H1 (cell line): ENCODE results near the gene TFAP2A. TPM values are rescaled to one million over a fixed set of nuclear protein-coding genes. Genes with fewer than 3 reads are reported as not detected.

Source experiments
- KDM1A ChIP-seq: fragments of 200-600, 300-600 bp; sonication (generic); IDR thresholded peaks from 2 replicates; pipeline ENCODE4 v1.7.1; 2016; ENCODE audit warnings: mild to moderate bottlenecking, low read length, borderline replicate concordance
- polyA plus RNA-seq, 7 experiments: library from polyadenylated mRNA; depleted of rRNA in 3 of 7; stranded (reverse) in 5 of 7; unstranded in 2 of 7; fragments of >200 nt in 5 of 7; fragments of 200-250 nt in 2 of 7; gene quantifications; 1 replicate in 5 of 7; 2 replicates in 1 of 7; 4 replicates in 1 of 7; pipeline versions ENCODE4 v1.2.1 to v1.2.3, GENCODE V29; 2011 to 2013; ENCODE audit warnings: missing spikeins in 2 of 7, mixed read lengths in 2 of 7
- total RNA-seq: library from RNA; stranded (reverse); fragmentation: NEBNext Ultra II Directional; extraction: Animal tissue kit (Norgen Biotek cat#: 25700); gene quantifications from 2 replicates; pipeline ENCODE4 v1.2.1, GENCODE V29; 2021

TFAP2A gene
- total and polyA plus RNA-seq, 2 of the 8 experiments (the other 6 are each of a cell fraction or from before 2014, with no cell fraction given): 0.23 TPM; not detected in 1

DNA sequence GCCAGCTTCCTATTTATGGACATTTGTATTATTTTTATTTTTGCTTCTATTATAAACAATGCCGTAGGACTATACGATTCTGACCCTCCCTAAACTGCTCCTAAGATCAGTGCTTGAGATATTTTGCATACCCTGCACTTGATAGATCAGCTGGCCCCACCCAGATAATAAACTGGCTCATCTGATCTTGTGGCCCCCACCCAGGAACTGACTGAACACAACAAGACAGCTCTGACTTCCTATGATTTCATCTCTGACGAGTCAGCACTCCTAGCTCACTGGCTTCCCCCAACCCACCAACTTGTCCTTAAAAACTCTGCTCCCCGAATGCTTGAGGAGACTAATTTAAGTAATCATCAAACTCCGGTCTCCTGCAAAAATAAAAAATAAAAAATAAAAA lies 34.9 kb upstream of the TFAP2A start (continued):
- no peak for TF ChIP-seq KDM1A
